22Rv1 (cell line): ENCODE data around the gene RIPPLY3.

Experiments used
- H3K27ac ChIP-seq: fragments of 450-650 bp; 2 replicates; pipeline ENCODE4 v1.5.1; 2017
- CTCF ChIP-seq: fragments of 450-650 bp; IDR thresholded peaks from 2 replicates; pipeline ENCODE4 v1.5.1; 2017; ENCODE audit warnings: mild to moderate bottlenecking
- ZFX ChIP-seq: fragments of 450-650 bp; IDR thresholded peaks from 2 replicates; pipeline ENCODE4 v1.6.1; 2017; ENCODE audit warnings: antibody characterized with exemption, borderline replicate concordance

Gene RIPPLY3

GRCh38 chr21:37006486-37007291 is at the start of gene RIPPLY3:
Gene RIPPLY3, plus strand, starts transcription at chr21:37006702. Its CDS starts 71 bp downstream, at chr21:37006773.
- TF ChIP-seq CTCF, result no peak
- no peak for TF ChIP-seq ZFX
- H3K27ac ChIP-seq, result no peak within 1 kb of the TSS

GRCh38 chr21:36959020-36959835 is 47.3 kb upstream of the RIPPLY3 start:
- no peak overlapping the region for H3K27ac ChIP-seq
- TF ChIP-seq ZFX (no peak), CTCF (no peak)

GRCh38 chr21:36960676-36961284 is 45.7 kb upstream of the RIPPLY3 start:
- H3K27ac ChIP-seq, result no peak overlapping the region
- TF ChIP-seq ZFX, result no peak
- no peak for TF ChIP-seq CTCF

- H3K27ac ChIP-seq, result no peak overlapping the region
- TF ChIP-seq ZFX, result no peak
- TF ChIP-seq CTCF, result no peak
These were observed 44.3 kb upstream of the RIPPLY3 start for GRCh38 chr21:36962098-36962780.

- H3K27ac ChIP-seq, result no peak overlapping the region
- no peak for TF ChIP-seq CTCF
- TF ChIP-seq ZFX, result no peak
These were observed 42.1 kb upstream of the RIPPLY3 start for GRCh38 chr21:36964398-36964797.

- H3K27ac ChIP-seq, result peak overlapping the region; percentile 84
- TF ChIP-seq ZFX, result no peak
- no peak for TF ChIP-seq CTCF
These were observed 41.4 kb upstream of the RIPPLY3 start for GRCh38 chr21:36964827-36965719.
